GM13976 (cell line): ENCODE measurements around the gene MYCBP2.

Experiments used
- DNase-seq: peaks from one replicate; pipeline ENCODE4 v3.0.0; 2012; ENCODE audit warnings: low spot score
- in situ Hi-C: fragments of 300-500 bp; cut with MboI; formaldehyde crosslinking; loops from one replicate; pipeline ENCODE4 v1.12.0; 2022; ENCODE audit warnings: low sequenced_read_pairs, mixed read lengths, inconsistent platforms; ENCODE audit not compliant: unreplicated experiment
- TF ChIP-seq, protein P1 (sequence below): IDR thresholded peaks from 2 replicates; pipeline ENCODE4 v1.5.1; 2012; ENCODE audit warnings: borderline replicate concordance, mild to moderate bottlenecking; ENCODE audit not compliant: insufficient read depth; ENCODE audit errors: extremely low read depth, missing control alignments, control extremely low read depth

MYCBP2 gene

DNA sequence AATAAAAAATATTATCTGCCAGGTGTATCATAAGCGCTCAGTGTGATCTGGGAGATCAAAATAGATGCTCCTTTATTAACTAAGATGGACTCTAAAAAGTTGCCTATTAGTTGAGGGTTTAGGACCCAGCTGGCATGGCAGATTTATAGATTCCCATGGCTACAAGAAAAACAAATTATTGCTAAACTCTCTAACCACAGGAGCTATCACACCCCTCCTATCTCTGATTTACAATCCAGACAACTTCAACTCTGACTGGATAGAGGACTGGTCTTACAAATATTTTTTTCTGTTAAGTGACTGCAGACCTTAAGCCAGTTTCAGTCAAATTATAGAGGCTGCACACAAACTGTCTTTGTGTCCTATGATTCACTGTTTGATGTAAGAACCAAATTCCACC, 45.4 kb upstream of the MYCBP2 start:
- in situ Hi-C loops: no loop called here
- no peak for DNase-seq
- TF ChIP-seq, protein P1, sequence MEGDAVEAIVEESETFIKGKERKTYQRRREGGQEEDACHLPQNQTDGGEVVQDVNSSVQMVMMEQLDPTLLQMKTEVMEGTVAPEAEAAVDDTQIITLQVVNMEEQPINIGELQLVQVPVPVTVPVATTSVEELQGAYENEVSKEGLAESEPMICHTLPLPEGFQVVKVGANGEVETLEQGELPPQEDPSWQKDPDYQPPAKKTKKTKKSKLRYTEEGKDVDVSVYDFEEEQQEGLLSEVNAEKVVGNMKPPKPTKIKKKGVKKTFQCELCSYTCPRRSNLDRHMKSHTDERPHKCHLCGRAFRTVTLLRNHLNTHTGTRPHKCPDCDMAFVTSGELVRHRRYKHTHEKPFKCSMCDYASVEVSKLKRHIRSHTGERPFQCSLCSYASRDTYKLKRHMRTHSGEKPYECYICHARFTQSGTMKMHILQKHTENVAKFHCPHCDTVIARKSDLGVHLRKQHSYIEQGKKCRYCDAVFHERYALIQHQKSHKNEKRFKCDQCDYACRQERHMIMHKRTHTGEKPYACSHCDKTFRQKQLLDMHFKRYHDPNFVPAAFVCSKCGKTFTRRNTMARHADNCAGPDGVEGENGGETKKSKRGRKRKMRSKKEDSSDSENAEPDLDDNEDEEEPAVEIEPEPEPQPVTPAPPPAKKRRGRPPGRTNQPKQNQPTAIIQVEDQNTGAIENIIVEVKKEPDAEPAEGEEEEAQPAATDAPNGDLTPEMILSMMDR: no peak

DNA sequence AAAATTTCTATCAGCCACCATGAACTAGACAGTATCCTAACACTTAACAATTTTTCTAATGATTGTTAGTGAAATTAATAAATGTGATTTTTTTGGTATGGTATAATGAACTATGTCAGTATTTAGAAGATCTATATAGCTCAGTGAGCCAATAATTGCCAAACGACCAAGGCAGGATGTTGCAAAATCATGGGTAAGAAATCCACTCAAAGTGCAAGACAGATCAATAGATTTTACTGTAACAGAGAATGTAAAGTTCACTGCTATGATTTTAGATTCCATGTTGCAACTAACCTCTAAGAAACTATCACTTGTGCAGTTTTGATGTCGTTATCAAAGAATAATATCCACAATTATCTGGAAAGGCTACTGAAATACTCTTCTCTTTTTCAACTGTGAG, 44.0 kb upstream of the MYCBP2 start:
- in situ Hi-C loops: no loop called here
- TF ChIP-seq, protein P1: no peak
- DNase-seq: no peak

- in situ Hi-C loops: no loop called here
- TF ChIP-seq, protein P1: no peak
- DNase-seq: no peak
These were observed 35.3 kb upstream of the MYCBP2 start for GRCh38 chr13:77362166-77362565.

GRCh38 chr13:77360032-77360685, 33.3 kb upstream of the MYCBP2 start:
- in situ Hi-C loops: no loop called here
- TF ChIP-seq, protein P1: no peak
- no peak for DNase-seq

GRCh38 chr13:77359171-77359570, 32.3 kb upstream of the MYCBP2 start:
- TF ChIP-seq, protein P1: no peak
- in situ Hi-C loops: no loop called here
- DNase-seq: no peak

DNA sequence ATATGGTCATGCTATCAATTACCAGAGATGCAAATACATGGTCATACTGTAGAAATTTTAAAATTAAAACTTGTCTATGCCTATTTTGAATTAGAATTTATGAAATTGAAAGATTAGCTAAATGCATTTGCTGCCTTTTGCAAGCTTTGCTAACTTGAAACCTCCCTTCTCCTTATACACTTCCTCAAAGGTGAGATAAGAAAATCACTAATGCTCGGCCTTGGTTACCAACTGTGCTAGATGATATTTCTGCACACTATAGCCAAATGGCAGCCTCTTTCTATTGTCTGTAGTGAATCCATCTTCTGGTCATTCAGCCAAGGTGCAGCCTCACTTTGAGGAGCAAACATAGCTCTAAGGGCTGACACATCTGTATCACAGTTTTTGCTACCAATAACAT, 31.1 kb upstream of the MYCBP2 start:
- TF ChIP-seq, protein P1: no peak
- DNase-seq: no peak
- in situ Hi-C loops: no loop called here
